Esophagus muscularis mucosa (tissue), 4 donors: ENCODE data around the gene AGTR2. TPM values are rescaled to one million over a fixed set of nuclear protein-coding genes. Genes with fewer than 3 reads are reported as not detected.

Experiments used
- DNase-seq: peaks from one replicate; pipeline ENCODE4 v3.0.0-alpha.2; 2017; ENCODE audit errors: extremely low spot score
- H3K27ac ChIP-seq, 4 donors: fragments of 200-600 bp; sonication (generic); replicated peaks in 1 of 4; 1 replicate in 3 of 4; 2 replicates in 1 of 4; pipeline ENCODE4 v1.5.1; 2016 to 2019; ENCODE audit warnings: mild to moderate bottlenecking in 1 of 4
- H3K27me3 ChIP-seq, 4 donors: fragments of 200-600 bp; sonication (generic); one replicate each; pipeline versions ENCODE4 v1.5.1 to v1.6.0; 2016 to 2019
- H3K36me3 ChIP-seq, 4 donors: fragments of 200-600 bp; sonication (generic); one replicate each; pipeline ENCODE4 v1.5.1; 2016 to 2019
- H3K4me1 ChIP-seq, 4 donors: fragments of 200-600 bp; sonication (generic); one replicate each; pipeline ENCODE4 v1.5.1; 2016 to 2019
- H3K4me3 ChIP-seq, 4 donors: fragments of 200-600 bp; sonication (generic); 1 replicate in 2 of 4; 2 replicates in 2 of 4; pipeline ENCODE4 v1.5.1; 2016 to 2019; ENCODE audit warnings: mild to moderate bottlenecking in 4 of 4, moderate library complexity in 1 of 4
- H3K9me3 ChIP-seq, 4 donors: fragments of 200-600 bp; sonication (generic); 1 replicate in 3 of 4; 2 replicates in 1 of 4; pipeline ENCODE4 v1.5.1; 2016 to 2019
- CTCF ChIP-seq, 3 experiments: fragments of 200-600 bp in 2 of 3; fragments of 450-650 bp in 1 of 3; sonication (generic) in 2 of 3; IDR thresholded peaks; one replicate each; pipeline ENCODE4 v1.5.1; 2017 to 2019; ENCODE audit warnings: antibody characterized with exemption in 3 of 3, mild to moderate bottlenecking in 2 of 3, moderate library complexity in 1 of 3
- EP300 ChIP-seq: sonication (generic); formaldehyde crosslinking; IDR thresholded peaks from one replicate; pipeline ENCODE4 v1.6.1; 2017; ENCODE audit warnings: antibody characterized with exemption
- POLR2A ChIP-seq: fragments of 450-650 bp; IDR thresholded peaks from one replicate; pipeline ENCODE4 v1.6.1; 2017; ENCODE audit warnings: antibody characterized with exemption, moderate library complexity, mild to moderate bottlenecking, low read depth
- POLR2AphosphoS5 ChIP-seq, 2 donors: sonication (generic); formaldehyde crosslinking; IDR thresholded peaks; one replicate each; pipeline ENCODE4 v1.6.1; 2017; ENCODE audit warnings: antibody characterized with exemption in 2 of 2
- WGBS: methylation state at CpG from one replicate; pipeline ENCODE4 v1.1.5; 2018; 5-methylcytosine and 5-hydroxymethylcytosine counted together
- intact Hi-C: fragments of 100-400 bp; cut with DNase I; formaldehyde crosslinking; loops from one replicate; pipeline ENCODE4 v1.15.1; 2023
- total RNA-seq, 4 donors: library from RNA; depleted of rRNA; stranded (reverse); fragments of >200 nt; gene quantifications; one replicate each; pipeline versions ENCODE4 v1.1.0 to v1.2.1, GENCODE V29; 2016

The AGTR2 gene
- total RNA-seq, 4 donors from 2014 or later = not detected

GRCh38 chrX:116185163-116185562 is 14.6 kb downstream of the AGTR2 start:
- intact Hi-C loops = no loop called here
- no peak for DNase-seq
- H3K27me3 ChIP-seq = no peaks in the 10 kb centered on the region
- no peak overlapping the region for H3K27ac ChIP-seq
- no peak overlapping the region for H3K4me3 ChIP-seq
- H3K36me3 ChIP-seq = no peaks in the 10 kb centered on the region
- no peaks in the 10 kb centered on the region for H3K4me1 ChIP-seq
- no peak for TF ChIP-seq POLR2A
- peaks cover 0 to 7% (median 0%) of the 10 kb centered on the region in 4 donors for H3K9me3 ChIP-seq

- H3K4me1 ChIP-seq = no peaks in the 10 kb centered on the region
- H3K9me3 ChIP-seq = peaks cover 0 to 11% (median 0%) of the 10 kb centered on the region in 4 donors
- H3K27me3 ChIP-seq = no peaks in the 10 kb centered on the region
- intact Hi-C loops = no loop called here
- TF ChIP-seq POLR2AphosphoS5 (IDR thresholded peaks at IDR 0.05) (no peak), CTCF (IDR thresholded peaks at IDR 0.05) (no peak), EP300 (no peak), POLR2A (no peak)
- no peak overlapping the region for H3K27ac ChIP-seq
- H3K4me3 ChIP-seq = no peak overlapping the region
- no peak for DNase-seq
- H3K36me3 ChIP-seq = no peaks in the 10 kb centered on the region
Measured at GRCh38 chrX:116194649-116195048, 24.1 kb downstream of the AGTR2 start.

- intact Hi-C loops = no loop called here
- no peaks in the 10 kb centered on the region for H3K27me3 ChIP-seq
- WGBS = 20% methylated on average over 3 of the region's 3 CpGs
- TF ChIP-seq EP300 (no peak), CTCF (IDR thresholded peaks at IDR 0.05) (no peak), POLR2A (no peak), POLR2AphosphoS5 (IDR thresholded peaks at IDR 0.05) (no peak)
- H3K9me3 ChIP-seq = no peaks in the 10 kb centered on the region
- H3K4me1 ChIP-seq = no peaks in the 10 kb centered on the region
- H3K4me3 ChIP-seq = no peak overlapping the region
- DNase-seq = no peak
- H3K36me3 ChIP-seq = no peaks in the 10 kb centered on the region
- H3K27ac ChIP-seq = no peak overlapping the region
Measured at GRCh38 chrX:116198235-116198634, 27.7 kb downstream of the AGTR2 start.

GRCh38 chrX:116198810-116199209 is 28.3 kb downstream of the AGTR2 start:
- no peak overlapping the region for H3K27ac ChIP-seq
- DNase-seq = no peak
- no peak overlapping the region for H3K4me3 ChIP-seq
- no peaks in the 10 kb centered on the region for H3K27me3 ChIP-seq
- no peaks in the 10 kb centered on the region for H3K36me3 ChIP-seq
- no peaks in the 10 kb centered on the region for H3K9me3 ChIP-seq
- intact Hi-C loops = no loop called here
- WGBS = 49% methylated on average over 3 of the region's 3 CpGs
- TF ChIP-seq EP300 = no peak
- no peak for TF ChIP-seq CTCF (IDR thresholded peaks at IDR 0.05)
- no peak for TF ChIP-seq POLR2A
- no peak for TF ChIP-seq POLR2AphosphoS5 (IDR thresholded peaks at IDR 0.05)
- H3K4me1 ChIP-seq = no peaks in the 10 kb centered on the region

- Histone ChIP-seq H3K27me3 (no peaks in the 10 kb centered on the region), H3K27ac (no peak overlapping the region), H3K4me1 (no peaks in the 10 kb centered on the region), H3K4me3 (no peak overlapping the region), H3K9me3 (no peaks in the 10 kb centered on the region), H3K36me3 (no peaks in the 10 kb centered on the region)
- TF ChIP-seq POLR2AphosphoS5 (IDR thresholded peaks at IDR 0.05) = no peak
- no peak for TF ChIP-seq EP300
- peak; percentile 31 to 43 (median 39) for TF ChIP-seq CTCF (IDR thresholded peaks at IDR 0.05)
- no peak for DNase-seq
- intact Hi-C loops = no loop called here
- WGBS = 7% methylated on average over 3 of the region's 3 CpGs
Measured at GRCh38 chrX:116204932-116205331, 34.4 kb downstream of the AGTR2 start.
